Right hindlimb (tissue), 1 donor: ENCODE measurements around the gene LRCH4.
"Not testable (repeated sequence)": the region's sequence is repeated elsewhere in the genome, so short reads cannot be mapped to it uniquely, and the experiment has no call there.

Source experiments
- DNase-seq: peaks from one replicate; pipeline ENCODE4 v3.0.0-alpha.2; 2018

LRCH4 gene

GRCh38 chr7:100567031-100567730 lies 18.7 kb downstream of the LRCH4 start:
- no peak for DNase-seq

GRCh38 chr7:100566018-100566531 lies 19.9 kb downstream of the LRCH4 start:
- DNase-seq = no peak

GRCh38 chr7:100565133-100565571 lies 20.8 kb downstream of the LRCH4 start:
- no peak for DNase-seq

GRCh38 chr7:100564405-100564804 lies 21.5 kb downstream of the LRCH4 start:
- not testable (repeated sequence) for DNase-seq

- DNase-seq = peak; percentile 78
These were observed 22.0 kb downstream of the LRCH4 start for GRCh38 chr7:100563809-100564400.

- DNase-seq = no peak
These were observed 22.8 kb downstream of the LRCH4 start for GRCh38 chr7:100563100-100563564.

- DNase-seq = no peak
These were observed 23.5 kb downstream of the LRCH4 start for GRCh38 chr7:100562195-100563099.

GRCh38 chr7:100561491-100562194 lies 24.3 kb downstream of the LRCH4 start:
- DNase-seq = no peak

- no peak for DNase-seq
These were observed 26.8 kb downstream of the LRCH4 start for GRCh38 chr7:100559127-100559526.

GRCh38 chr7:100556541-100556940 lies 29.4 kb downstream of the LRCH4 start:
- DNase-seq = no peak

- DNase-seq = no peak
These were observed 30.2 kb downstream of the LRCH4 start for GRCh38 chr7:100555701-100556100.

- DNase-seq = no peak
These were observed 32.9 kb downstream of the LRCH4 start for GRCh38 chr7:100553032-100553431.

- no peak for DNase-seq
These were observed 33.4 kb downstream of the LRCH4 start for GRCh38 chr7:100552532-100552931.

GRCh38 chr7:100548446-100548845 lies 37.5 kb downstream of the LRCH4 start:
- not testable (repeated sequence) for DNase-seq

GRCh38 chr7:100547872-100548271 lies 38.1 kb downstream of the LRCH4 start:
- peak; percentile 29 for DNase-seq

GRCh38 chr7:100546926-100547800 lies 38.8 kb downstream of the LRCH4 start:
- DNase-seq = no peak

GRCh38 chr7:100546129-100546925 lies 39.6 kb downstream of the LRCH4 start:
- DNase-seq = no peak

GRCh38 chr7:100545360-100546128 lies 40.4 kb downstream of the LRCH4 start:
- peak; percentile 64 for DNase-seq

- DNase-seq = no peak
These were observed 41.0 kb downstream of the LRCH4 start for GRCh38 chr7:100544967-100545359.

GRCh38 chr7:100544386-100544785 lies 41.5 kb downstream of the LRCH4 start:
- DNase-seq = no peak
